GM18502 (cell line): ENCODE results near the gene SFR1.

ENCODE experiments used
- ATAC-seq: cut with Tn5 transposase; IDR thresholded peaks from one replicate; pipeline ENCODE4 v1.9.1; 2021; ENCODE audit warnings: mild to moderate bottlenecking; ENCODE audit not compliant: unreplicated experiment, poor library complexity

Gene SFR1

GRCh38 chr10:104104418-104104817, 17.6 kb upstream of the SFR1 start:
- ATAC-seq = no peak

DNA sequence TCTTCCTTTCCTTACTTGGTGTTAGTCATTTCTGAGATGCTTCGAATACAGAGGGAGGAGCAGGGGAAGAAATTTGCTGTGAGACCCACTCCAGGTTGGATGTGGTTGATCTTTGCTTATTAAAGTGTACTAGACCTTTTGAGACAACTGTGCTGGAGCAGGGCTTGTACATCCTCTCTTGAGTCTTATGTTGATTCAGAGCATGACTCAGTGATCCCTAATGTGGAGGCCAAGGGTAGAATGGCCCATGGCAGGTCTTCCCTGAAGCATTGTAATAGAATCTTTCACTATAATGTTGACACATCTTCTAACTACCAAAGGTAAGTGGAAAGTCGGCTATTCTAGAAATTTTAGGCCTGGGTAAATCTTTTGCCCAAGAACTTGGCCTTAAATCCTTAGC, 17.0 kb upstream of the SFR1 start:
- ATAC-seq = no peak

DNA sequence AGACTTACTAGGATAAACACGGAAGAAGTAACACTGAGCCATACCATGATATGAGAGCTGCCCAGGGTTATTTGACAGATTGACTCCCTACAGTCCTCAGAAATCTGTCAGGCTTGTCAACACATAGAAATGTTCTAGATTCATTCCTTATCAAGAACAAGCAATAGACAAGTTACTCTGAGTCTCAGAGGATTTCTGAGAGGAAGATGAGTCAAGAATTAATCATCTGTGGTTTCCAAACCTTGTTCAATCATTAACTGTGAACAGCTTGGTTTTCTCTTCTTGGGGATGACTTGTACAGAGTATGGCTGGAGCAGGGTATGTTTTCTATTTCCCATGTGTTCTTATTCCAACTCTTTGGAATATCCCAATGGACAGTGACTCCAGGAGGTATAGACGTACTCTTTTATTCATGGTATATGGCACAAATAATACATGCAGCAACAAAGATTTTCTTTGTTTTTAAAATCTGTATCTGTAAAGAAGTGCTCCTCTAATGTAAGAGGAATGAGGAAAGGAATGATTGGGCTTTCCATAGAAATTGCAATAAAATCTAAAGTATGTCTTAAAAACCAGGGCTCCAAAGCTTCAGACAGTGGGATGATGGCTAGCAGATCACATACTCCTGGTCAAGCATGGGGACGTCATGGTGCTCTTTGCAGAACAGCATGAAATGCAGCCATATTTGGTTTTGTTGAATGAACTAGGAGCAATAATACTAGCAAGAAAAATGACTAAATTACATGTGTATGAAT, 11.9 kb upstream of the SFR1 start:
- ATAC-seq = no peak

DNA sequence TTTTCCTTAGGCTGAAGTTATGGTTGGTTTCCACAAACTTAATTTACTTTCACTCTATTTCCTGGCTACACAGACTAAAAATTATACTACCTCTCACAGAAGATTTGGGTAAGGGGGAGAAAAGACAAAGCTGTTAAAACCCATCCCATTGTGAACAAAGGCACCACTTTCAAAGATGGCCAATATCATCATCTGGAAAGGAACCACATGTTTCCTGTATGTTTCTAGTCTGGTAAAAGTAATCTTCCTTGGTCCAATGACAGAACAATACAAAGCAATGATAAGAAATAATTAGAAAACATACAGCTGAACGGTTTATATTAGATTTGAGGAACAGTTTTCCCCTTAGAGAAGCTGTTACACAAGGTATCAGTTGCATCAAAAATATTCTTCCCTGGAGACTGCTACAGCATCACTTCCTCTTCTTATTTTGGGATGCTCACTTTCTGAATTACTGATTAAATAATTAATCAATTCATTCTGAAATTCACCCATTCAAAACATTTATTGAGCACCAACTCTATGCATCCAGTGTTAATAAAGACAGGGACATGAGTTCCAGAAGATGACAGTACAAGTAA, 8.5 kb upstream of the SFR1 start:
- no peak for ATAC-seq

GRCh38 chr10:104117839-104118323, 4.1 kb upstream of the SFR1 start:
- ATAC-seq = no peak

- no peak for ATAC-seq
Measured at GRCh38 chr10:104119996-104120395, 2.0 kb upstream of the SFR1 start.

DNA sequence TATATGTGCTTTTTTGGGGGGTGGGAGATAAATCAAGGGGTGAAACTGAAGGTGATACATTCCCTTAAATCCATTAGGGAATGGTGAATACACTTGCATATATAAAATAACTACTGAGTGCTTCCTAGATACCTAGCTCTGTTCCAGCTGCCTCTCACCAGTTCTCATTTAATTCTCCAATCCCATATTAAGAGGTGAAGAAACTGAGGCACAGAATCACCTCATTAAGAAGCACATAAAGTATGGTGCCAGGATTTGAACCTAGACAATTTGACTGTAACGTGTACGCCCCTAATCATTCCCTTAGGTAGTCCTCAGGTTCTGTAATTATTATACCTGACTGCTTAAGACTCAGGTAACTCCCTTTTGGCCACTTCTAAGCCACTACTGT, 1.5 kb upstream of the SFR1 start:
- ATAC-seq = no peak

DNA sequence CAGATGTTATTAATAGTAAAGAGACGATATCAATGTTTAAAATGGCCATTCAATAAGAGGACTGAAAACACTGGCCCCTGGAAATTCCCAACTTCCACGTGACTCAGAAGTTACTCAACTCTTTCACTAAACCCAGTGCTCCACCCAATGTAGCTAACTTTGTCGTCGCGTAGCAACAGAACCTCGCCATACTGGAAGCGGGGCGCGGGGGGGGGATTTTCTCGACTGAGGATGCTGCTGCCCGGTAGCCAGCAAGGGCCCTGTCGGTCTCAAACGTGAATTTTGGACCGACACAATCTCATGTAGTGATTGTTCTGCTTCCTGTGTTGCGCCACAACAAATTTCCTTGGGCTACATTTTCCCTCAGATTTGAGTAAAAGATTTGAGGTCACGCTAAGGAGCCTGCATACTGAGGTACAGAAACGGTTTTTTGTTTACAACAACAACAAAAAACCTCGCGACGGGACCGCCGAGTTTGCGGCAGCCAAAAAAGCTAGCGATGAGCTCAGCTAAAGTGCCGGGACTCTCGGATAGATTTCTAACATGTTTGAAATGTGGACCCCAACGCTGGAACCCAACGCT, 977 bp upstream of the SFR1 start:
- peak; percentile 41 for ATAC-seq

DNA sequence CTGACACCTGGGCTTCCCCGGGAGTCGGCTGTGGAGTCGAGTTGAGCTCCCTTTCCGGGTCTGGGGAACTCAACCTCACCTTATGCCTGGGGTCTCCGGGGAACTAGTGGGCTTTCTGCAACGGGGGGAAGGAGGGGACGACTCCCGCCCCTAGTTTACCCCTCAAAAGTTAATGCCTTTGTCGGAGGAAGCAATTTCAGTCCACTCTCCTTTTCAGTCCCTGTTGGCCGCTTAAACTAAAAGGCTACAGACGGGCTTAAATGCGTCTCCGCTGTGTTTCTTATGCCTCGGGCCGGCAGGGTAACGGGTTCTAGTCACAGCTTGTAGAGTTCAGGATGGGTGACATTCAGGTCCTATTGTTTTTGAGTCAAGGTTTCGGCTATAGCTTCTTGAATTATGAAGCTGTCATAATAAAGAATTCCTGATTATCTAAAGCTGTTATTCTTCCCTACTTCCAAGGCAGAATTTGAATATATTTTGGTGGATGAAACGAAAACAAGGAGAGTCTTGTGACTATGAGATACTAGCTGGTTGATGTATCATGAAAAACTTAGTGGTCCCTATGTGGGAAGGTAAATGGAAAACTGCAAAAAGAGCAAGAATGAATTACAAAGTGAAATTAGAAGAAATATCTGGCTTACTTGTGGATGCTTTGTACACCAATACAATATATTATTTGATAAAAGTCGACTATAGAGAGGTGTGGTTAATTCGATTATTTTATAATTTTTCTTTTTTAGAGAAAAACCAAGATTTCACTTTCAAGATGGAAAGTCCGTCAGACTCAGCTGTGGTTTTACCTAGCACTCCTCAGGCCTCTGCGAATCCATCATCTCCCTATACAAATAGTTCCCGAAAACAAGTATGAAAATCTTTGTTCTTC, 495 bp downstream of the SFR1 start:
- no peak for ATAC-seq

GRCh38 chr10:104123397-104123796, 1.4 kb downstream of the SFR1 start:
- no peak for ATAC-seq

DNA sequence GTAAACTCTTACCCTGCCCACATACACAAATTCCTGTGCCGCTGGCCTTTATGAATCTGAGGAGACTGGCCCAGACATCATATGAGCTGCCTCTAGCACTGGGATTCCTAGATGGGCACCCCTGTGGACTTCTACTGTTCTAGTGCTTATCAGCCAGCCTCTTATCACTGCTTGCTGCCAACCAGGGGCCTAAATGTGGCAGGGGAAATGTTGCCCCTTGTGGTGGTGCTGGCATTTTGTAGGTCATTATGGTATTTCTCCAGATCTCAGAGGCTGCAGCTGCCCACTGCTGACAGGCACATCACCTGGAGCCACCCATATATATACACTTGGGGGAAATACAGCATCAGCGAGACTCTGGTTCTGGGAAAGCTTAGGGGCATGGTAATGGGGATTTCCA, 5.4 kb downstream of the SFR1 start:
- peak; percentile 66 for ATAC-seq

- ATAC-seq = no peak
Measured at GRCh38 chr10:104128214-104128613, 6.2 kb downstream of the SFR1 start.

DNA sequence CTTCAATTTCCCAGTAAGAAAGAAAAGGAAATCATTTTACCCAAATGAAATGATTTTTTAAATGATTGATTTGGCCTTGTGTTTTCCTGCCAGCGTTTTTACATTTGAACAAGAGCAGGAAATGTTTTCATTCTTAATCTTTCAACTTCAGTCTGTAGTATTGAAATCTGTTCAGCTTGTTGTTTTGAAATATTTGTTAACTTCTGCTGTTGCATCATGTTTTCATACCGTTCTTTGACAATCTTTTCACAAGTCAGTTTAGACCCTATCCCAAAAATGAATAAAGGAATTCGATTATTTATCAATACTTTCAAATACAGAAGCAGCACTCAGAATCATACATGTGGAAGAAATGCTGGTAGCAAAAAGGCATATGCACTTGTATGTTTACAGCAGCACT, 8.1 kb downstream of the SFR1 start:
- ATAC-seq = no peak

- ATAC-seq = no peak
Measured at GRCh38 chr10:104138131-104138530, 16.2 kb downstream of the SFR1 start.

DNA sequence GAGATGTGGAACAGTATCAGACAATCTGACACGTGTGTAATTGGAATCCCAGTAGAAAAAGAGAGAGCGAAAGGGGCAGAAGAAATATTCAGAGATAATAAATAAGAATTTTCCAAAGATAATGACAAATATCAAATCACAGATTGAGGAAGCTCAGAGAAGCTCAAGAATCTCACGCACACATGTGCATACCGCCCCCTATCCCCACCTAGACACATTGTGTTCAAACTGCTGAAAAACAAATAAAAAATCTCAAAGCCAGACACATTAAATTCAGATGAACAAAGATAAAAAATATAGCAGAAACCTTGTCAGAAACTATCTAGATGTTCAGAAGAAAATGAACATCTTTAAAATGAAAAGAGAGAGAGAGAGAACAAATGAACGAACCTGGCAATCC, 17.2 kb downstream of the SFR1 start:
- ATAC-seq = no peak

DNA sequence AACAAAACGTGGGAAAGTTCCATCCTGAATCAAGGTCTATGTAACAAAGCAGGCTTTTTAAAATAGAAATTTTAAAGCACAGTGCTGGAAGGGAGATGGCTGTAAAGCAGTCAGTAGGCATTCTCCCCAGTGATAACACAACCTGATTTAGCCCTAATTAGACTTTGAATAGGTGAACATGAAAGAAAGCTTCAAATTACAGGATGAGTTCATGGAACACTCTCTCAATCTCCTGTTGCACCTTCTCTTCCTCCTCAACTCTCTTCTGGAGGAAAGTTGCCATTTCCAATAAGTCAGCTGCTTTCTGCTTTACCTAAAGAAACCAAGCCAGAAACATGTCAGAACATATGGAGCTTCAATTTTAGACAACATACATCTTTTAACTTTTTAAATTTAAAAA, 20.1 kb downstream of the SFR1 start:
- ATAC-seq = no peak

- ATAC-seq = no peak
Measured at GRCh38 chr10:104143829-104144228, 21.9 kb downstream of the SFR1 start.

DNA sequence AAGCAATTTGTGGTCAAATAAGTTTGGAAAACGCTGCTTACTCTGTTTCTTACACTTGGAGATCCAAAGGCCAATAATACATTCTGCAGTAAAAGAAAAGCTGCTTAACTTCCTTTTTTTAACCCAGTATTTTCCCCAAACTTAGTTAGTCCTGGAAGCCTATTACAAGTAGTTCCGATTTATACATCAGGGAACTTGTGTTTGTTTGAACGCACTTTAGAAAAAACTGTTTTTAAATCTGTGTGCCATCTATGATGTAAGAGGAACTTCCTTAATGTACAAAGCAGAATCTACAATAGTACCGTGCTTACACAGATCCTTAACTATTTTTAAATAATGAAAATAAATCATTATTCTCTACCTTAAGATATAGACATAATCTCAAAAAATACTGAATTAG, 23.0 kb downstream of the SFR1 start:
- no peak for ATAC-seq

DNA sequence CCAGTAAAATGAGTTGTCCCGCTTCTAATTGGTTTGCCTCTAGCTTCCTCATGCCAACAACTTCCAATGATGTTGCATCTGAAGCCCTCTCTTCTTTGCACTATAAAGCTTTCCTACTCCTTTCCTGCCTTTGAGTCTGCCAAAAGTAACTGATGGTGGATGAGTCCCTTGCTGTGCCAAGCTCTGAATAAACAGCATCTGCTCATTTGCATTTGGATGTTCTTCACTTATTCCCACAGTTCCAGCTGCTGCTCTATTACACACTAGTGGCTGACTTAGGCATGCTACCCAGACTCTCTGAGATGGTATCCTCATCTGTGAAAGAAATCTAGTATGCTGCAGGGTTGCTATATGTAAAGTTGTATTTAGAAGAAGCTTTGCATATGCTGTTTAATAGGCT, 24.9 kb downstream of the SFR1 start:
- no peak for ATAC-seq

DNA sequence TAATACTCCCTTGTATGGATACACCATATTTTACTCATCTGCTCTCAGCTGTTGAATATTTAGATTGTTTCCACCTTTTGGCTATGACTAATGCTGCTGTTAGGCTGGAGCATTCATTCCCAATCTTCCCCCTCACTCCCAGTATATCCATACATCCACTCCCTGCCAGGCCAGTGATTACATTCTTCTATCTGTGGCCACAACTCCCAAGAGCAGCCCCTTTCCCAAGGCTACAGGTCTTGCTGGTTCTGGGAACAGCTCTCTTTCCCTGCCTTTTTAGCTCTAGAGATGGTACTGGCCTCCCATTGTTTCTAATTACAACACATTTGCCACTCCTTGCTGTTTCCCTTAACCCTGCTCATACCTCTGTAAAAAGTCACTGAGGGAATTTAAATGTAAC, 28.2 kb downstream of the SFR1 start:
- ATAC-seq = no peak

- no peak for ATAC-seq
Measured at GRCh38 chr10:104151737-104152136, 29.8 kb downstream of the SFR1 start.
